AML-193 (cell line): ENCODE data around the gene BANF2.

Source experiments
- DNase-seq, 2 experiments: peaks; one replicate each; lab custom pipeline; 2025; lab: John Stamatoyannopoulos, UW

Gene BANF2

DNA sequence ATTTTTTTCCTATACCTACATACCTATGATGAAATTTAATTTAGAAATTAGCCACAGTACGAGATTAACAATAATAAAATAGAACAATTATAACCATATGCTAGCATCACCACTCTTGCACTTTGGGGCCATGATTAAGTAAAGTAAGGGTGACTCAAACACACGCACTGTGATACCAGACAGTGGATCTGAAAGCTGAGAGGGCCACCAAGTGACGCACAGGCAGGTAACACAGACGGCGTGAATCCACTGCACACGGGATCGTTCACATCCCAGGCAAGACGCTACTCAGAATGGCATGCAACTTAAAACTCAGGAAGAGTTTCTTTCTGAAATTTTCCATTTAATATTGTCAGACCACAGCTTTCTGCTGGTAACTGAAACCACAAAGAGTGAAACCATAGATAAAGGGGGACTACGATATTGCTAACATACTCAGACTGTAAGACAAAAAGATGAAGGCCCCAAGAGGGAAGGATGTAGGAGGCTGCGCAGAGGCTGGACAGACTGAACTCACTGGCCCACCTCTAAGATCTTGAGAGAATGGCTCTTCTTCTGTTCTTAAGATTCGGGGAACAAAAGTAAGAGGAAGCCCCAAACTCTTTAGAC lies 35.6 kb upstream of the BANF2 start:
- DNase-seq: no peak

DNA sequence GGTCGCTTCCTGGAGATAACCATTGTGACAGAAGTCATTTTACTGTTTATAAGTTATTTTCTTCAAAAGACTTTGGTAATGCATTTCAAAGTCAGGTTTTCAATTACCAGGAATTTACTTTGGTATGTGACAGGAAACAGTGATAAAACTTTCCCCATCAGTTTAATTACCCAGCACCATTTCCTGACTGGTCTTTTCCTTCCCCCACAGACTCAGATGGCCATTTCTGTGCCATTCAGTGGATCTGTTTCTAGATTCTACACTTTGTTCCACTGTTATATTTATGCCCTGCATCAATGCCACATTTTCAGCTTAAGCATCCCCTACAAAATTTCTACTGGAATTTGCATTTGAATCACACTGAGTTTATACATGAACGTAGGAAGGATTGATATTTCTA lies 34.0 kb upstream of the BANF2 start:
- no peak for DNase-seq

DNA sequence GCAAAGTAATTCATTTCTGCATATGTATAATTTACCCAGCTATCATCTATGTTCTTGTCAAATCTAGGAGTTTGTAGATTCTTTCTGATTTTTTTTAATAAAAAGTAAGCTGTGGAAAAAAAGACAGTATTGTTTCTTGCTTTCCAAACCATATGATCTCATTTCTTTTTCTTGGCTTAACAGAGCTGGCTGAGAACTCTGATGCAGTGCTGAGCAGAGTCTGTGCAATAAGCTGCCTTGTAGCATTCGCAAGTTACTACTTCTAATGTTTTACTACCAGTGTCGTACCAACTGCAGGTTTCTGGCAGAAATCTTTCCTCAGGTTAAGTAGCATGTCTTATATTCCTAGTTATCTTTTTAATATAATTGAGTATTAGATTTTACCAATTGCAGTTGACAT lies 33.3 kb upstream of the BANF2 start:
- no peak for DNase-seq

DNA sequence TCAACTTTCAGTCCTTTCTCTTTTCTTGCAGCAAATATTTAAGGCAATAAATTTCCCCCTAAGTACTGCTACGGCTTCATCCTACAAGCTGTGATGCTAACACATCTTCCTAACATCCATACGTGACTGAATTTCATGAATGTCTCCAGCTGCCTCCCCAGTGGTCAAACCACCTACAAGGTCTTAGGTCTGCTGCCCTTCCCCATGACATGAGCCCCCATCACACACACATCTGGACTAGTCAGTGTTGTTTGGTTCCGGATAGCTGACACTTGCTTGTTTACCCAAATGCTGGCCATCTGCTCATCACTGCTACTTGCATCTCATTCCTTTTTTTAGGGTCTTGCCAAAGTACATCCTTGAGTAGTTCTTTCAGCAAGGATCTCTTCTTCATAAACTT lies 32.3 kb upstream of the BANF2 start:
- no peak for DNase-seq

DNA sequence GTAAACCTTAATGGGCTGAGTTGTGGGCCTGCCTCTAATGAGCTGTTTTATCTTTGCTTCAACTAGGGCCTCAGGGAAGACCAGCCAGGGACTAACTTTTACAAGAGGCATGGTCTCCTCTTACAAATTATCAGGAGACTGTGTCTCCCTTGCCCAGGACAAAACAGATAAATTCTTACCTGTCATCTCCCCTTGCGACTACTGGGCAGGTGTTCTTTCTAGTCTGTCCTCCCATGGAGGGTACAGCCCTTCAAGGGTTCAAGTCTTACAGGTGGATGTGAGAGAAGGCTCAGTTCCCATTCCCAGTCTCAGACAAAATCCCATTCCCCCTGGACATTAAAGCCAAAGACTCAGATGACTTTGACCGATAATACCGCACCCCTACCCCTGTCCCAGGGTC lies 31.3 kb upstream of the BANF2 start:
- no peak for DNase-seq

DNA sequence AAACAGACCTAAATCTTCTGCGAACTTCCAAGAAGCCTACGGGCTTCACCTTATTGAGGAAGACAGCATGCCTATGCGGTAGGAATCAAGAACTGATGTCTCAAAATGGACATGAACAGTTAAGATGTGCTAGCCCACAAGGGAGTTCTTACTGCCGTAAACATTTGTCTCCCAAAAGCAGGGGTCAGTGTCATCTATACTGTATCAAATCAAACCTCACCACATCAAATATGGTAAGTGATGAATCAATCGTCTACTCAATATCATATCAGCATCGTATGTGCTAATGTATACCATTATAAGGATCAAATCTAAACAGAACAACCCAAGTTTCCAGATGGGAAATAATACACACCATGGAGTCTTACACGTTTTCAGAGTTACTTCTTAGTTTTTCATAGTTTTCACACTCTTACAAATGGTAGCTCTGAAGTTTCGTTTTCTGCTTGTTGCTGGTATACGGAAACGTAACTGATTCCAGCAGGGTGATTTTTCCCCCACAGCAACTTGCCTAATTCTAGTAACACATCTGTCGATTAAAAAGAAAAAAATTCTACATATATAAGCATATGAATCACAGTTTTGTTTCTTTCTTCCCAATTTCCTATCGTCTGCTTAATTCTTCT lies 30.3 kb upstream of the BANF2 start:
- DNase-seq: no peak

DNA sequence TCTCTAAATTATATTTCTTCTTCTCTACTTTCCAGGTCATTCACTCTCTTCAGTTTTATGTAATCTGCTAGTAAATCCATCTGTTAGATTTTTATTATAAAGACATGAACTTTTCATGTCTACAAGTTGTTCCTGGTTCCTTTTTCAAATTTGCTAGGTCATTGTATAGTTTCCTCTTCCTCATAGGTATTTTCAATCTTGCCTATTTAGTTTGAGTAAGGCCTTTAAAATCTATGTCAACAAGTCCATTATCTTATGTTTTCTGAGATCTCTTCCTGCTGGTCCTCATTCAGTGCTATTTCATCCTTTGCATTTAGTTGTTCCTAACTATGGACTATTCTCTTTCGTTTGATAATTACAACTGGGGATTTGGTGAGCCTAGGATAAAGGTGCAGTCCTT lies 28.8 kb upstream of the BANF2 start:
- DNase-seq: peak; percentile 20 to 37

DNA sequence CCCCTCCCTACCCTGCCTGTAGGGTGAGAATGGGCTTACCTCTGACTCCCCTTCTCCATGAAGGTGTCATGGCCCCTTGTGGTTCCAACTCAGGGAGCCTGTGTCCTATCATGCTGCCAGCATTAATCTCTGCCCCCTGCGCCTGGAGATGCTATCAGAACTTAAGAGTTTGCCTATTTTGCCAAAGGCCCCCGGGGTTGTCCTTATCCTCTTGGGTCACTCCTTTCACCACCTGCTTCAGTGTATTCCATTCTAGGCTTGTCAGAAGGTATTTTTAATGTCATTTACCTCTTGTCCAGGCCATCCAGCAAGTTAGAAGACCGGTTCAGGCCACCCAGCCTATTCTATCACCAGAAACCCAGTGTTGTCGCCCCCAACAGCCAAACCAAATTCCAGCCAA lies 28.2 kb upstream of the BANF2 start:
- DNase-seq: no peak

DNA sequence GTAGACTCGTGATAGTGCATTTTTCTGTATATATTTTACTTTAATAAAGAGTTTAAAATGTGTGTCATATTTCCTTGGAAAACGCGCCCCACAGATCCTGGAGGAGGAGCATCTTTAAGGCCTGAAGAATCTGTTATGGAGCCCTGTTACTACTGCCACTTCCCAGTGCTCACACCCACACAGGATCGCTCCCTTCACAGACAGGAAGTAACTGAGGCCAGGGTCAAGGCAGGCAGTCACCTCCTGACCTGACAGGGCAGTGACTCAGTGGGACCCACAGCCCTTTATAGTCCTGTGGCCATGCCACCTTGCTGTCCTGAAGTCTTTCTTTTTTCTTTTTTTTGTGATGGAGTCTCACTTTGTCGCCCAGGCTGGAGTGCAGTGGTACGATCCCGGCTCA lies 26.7 kb upstream of the BANF2 start:
- no peak for DNase-seq

DNA sequence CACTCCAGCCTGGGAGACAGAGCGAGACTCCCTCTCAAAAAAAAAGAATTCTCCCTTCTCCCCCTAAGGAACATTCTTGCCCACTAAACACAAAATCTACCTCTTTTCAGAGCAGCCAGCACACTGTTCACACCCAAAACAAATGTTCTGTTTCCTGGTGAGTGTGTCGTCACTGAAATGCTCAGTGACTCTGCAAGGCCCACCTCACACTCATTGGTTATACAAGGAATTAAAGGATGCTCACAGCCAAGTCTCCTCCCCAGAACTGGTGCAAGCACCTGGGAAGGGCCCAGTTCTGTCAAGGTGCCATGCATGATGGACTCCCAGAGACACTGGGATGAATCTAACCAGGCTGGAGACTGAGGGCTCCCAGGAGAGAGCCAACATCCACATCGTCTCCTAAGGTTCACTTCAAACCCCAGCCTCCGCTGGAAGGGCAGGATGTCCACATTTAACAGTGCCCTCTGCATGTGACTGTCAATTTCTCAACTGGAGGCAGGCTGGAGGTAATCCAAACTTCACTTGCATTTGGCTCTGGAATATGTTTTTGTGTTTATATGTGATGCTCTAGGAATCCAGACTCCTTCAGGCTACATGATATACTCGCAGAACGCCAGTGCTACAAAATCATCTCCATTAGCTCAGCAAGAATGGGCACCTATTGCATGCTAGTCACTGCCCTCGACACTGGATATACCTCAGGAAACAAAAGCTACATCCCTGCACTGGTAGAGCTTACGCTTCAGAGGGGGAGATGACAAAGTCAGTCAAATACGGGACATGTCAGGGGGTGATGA lies 24.8 kb upstream of the BANF2 start:
- no peak for DNase-seq

DNA sequence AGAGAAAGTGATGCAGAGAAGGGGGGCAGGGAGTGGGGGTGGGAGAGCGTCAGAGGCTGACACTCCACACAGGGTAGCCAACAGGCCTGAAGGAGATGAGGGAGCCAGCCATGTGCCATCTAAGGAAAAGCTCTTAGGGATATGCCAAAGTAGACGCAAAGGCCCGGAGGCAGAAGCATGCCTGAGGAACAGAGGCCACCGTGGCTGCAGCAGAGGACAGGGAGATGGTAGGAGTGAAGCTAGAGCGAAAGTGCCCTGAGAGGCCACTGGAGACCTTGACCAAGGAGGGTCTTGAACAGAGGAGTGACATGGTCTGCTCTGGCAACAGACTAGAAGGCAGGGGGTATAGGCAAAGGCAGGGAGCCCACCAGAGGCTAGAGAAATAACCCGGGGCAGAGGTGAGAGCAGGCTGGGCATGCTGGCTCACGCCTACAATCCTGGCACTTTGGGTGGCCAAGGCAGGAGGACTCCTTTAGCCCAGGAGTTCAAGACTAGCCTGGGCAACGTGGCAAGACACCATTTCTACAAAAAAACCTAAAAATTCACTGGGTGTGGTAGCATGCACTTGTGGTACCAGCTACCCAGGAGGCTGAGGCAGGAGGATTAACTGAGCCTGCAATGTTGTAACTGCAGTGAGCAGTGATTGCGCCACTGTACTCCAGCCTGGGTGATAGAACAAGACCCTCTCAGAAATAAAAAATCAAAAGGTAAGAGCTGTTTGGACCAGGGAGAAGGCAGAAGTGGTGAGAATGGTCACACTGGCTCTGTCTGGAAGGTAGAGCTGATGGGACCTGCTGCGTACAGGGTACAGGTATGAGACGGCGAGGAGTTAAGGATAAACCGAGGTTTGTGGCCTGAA lies 24.0 kb upstream of the BANF2 start:
- no peak for DNase-seq

DNA sequence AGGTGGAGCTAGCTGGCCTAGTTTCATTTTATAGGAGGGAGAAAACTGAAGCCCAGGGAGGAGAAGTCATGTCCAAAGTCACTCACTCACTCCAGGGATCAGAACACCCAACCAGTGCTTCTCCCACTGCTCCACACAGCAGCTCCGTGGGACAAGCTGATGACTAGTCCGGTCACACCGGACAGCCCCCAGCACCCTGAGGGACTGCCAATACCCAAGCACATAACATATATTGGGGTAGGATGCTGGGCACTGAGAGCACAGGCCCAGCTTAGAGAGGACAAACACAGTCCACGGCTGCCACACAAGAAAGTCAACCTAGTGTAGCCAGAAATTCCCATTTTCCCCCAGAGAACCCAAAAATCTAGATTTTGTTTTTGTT lies 23.4 kb upstream of the BANF2 start:
- DNase-seq: no peak

DNA sequence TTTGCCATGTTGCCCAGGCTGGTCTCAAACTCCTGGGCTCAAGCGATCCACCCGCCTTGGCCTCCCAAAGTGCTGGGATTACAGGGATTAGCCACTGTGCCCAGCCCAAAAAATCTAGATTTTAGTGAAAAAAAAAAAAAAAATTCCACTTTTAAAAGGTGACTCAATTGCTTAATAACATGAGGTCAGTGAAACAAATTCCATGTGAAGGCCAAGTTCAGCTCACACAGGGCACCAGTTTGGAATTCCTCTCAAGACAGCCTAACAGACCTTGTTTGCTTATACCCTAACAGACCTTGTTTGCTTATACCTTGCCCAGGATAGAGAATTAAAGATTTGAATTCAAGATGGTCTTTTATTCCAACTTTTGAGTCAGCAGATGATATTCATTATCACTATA lies 22.8 kb upstream of the BANF2 start:
- no peak for DNase-seq

DNA sequence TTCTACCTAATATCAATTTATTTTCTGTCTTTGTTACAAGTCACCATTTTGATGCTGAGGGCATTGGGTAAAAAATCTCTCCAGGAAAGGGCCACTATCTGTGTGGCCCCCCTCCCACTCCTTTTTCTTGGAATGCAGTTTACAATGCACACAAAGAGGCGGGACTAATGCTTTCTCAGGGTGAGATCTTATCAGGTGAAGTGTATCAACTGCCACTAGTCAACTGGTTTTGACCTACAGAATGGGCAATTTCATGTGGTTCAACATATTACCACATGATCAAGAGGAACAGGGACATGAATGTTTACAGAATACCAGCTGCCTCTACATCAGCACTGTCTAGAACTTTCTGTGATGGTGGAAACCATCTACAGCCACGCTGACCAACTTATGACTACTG lies 21.5 kb upstream of the BANF2 start:
- no peak for DNase-seq

DNA sequence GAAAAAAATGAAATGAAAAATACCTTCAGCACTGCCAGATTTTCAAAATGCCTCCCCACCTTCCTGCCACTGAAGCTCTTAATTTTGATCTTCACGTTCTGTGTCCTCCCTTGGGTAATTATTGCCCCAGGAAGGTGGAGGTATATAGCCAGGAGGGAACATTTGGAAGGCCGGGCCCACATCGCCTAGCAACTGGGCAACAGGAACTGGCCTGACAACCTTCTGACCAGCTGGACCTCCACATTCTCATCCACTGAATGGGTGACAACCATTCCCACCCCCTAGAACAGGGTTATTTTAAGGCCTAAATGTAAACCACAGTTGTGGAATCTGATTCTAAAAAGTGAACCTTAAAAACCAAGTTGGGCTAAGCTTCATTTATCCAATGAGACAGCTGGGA lies 20.9 kb upstream of the BANF2 start:
- no peak for DNase-seq

DNA sequence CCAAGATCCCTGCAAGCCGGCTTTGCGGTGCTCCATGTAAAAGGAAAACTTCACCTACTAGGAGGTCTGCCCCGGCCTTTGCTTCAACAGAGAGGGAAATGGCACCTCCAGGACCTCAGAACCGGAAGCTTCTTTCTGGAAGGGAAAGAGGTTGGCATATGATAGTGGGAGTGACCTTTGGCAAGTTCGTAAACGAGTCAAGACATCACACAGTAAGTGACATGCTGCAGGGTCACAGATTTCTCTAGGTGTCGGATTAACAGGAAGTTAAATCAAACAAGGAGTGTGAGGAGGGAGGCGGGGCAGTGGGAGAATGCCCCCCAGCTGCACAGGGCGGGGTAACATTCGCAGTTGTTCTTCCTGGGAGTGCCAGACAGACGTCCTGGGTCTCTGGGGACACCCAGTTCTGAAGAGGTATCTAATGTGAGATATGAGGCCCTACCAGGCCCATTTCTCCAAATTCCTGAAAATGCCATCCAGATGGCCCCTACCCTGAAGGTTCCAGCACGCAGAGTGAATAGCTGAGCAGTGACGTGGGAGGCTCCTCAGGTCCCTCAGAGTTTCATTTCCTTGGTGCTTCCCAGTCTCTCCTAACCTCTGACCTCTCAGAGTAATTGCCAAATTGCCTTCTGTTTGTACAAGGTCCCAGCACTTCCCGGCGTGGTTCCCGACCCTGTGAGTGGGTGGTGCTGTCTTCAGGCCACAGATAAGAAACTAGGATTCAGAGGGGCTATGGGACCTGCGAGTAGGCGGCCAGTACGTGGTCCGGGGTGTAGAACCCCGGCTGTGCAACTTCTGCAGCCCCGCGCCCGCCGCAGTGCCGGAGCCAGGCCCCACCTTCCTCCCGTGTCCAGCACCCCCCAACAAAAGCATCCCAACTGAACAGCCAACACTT lies 19.6 kb upstream of the BANF2 start:
- DNase-seq: peak; percentile 9 to 19

DNA sequence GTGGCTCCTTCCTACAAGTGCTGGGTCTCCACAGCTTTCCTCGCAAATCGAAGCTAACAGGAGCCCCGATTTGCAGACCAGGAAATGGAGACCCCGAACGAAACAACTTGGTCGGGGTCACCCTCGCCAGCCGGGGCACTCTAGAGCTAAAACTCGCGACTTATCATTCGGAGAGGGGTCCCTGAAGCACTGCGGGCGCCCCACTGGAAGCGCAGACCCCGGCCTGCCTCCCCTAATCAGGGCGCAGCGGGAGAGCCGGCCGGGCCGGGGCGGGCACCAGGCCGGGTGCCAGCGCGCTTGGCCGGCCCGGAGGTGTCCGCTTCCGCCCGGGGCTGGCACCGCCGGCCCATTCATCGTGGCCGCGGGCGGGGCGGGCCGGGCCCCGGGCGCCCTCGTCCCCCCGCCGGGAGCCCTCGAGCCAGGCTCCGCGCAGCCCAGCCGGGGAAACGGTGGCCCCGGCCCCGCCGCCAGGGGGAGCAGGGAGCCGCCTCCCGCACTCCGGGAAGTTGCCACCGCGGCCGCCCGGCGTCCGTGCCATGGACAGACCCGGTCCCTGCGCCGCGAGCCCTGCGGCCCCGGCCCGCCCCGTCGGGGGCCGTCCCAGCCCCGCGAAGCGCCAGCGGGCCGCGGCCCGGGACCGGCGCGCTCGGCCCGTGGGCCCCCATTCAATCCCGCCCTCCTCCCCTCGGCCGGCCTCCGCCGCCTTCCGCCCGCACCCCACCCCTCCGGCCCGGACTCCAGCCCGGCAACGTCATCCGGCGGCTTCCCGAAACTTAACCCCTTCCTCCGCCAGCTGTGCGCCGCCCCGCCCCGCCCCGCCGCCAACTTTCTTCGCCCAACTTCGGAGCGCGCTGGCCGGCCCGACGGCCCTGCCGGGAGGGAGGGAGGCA lies 18.7 kb upstream of the BANF2 start:
- peak; percentile 29 to 33 for DNase-seq

DNA sequence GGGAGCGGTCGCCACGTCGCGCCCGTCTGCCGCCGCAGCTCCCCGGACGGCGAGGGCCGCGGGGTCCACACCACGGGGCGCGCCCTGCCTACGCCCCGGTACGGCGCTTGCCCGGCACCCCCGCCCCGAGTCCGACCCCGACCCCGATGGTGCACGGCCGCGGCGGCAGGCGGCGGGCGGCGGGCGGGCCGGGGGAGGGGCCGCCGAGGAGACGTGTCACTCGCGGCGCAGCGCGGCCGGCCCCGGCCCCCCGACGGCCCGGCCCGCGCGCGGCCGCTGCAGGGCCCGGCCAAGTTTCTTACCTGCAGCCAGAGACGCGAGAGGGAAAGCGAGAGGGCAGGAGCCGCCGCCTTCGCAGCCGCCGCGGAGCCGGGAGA lies 18.1 kb upstream of the BANF2 start:
- DNase-seq: no peak

DNA sequence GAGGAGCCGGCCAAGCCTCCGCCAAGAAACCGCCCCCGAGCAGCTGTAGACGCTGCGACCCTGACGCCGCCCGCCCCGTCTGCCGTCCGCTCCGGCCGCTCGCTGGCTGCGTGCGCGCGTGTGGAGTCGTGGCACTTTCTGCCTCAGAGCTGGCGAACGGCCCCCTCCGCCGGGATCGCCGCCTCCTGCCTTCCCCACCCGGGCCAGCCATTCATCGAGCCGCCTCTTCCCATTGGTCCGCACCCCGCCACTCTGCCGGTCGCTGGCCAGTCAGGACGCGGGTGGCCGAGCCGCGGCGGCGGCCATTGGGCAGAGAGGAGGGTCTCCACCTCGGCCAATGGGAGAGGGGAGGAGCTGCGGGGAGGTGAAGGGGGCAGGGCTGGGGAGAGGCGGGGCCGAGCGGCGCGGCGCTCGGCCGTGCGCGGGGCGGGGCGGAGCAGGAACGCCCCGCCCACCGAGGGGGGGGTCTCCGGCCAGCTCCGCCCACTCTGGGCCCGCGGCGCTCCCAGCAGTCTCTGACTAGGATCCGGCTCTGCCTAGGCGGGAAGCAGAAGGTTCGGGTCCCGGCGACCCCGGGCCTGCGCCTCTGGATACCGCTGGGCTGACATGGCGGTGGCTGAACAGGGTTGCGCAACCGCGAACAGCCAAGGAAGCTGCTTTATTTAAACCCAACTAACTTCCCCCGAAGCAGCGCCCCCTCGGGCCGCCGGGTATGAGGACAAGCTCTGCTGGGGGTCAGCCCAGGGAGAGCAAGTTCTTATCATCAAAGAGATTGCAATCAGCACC lies 17.5 kb upstream of the BANF2 start, which contains the start of gene RRBP1:
TSS of gene RRBP1 (minus strand) at position 140 of the 786 bp plus-strand sequence. CDS start 21,735 bp downstream, outside the sequence.
- peak; percentile 86 to 91 for DNase-seq

DNA sequence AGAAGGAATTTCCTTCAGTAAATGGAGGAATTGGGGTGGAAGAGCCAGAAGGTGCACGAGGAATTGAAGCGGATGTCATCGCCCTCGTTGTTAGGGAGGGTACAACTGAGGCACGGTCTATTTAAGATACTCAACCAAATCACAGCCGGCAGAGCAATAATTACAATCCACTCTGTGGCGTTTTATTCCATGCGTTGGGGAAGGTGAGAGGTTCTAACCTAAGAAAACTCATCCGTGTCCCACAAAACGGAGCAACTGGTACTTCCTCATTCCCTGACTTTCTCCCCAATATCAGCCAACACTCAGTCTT lies 16.9 kb upstream of the BANF2 start:
- DNase-seq: no peak
